Transverse colon (tissue), 4 donors: ENCODE measurements around the gene SEMA5B. TPM values are rescaled to one million over a fixed set of nuclear protein-coding genes. Genes with fewer than 3 reads are reported as not detected.

Source experiments
- DNase-seq: peaks from one replicate; pipeline ENCODE4 v3.0.0-alpha.2; 2019
- H3K27ac ChIP-seq, 4 donors: fragments of 200-600 bp; sonication (generic); 2 replicates each; pipeline ENCODE4 v1.5.1; 2016 to 2018; ENCODE audit warnings: inconsistent platforms in 4 of 4
- H3K27me3 ChIP-seq: fragments of 200-600 bp; sonication (generic); 2 replicates; pipeline ENCODE4 v1.5.1; 2017; ENCODE audit warnings: inconsistent platforms
- H3K36me3 ChIP-seq, 4 donors: fragments of 200-600 bp; sonication (generic); 2 replicates each; pipeline ENCODE4 v1.5.1; 2017 to 2019; ENCODE audit warnings: inconsistent platforms in 4 of 4
- H3K4me1 ChIP-seq, 4 donors: fragments of 200-600 bp; sonication (generic); 2 replicates each; pipeline ENCODE4 v1.5.1; 2017 to 2020; ENCODE audit warnings: inconsistent platforms in 4 of 4
- H3K4me3 ChIP-seq, 4 donors: fragments of 200-600 bp; sonication (generic); 1 replicate in 1 of 4; 2 replicates in 3 of 4; pipeline versions ENCODE4 v1.5.1 to v1.6.1; 2017 to 2019; ENCODE audit warnings: inconsistent platforms in 4 of 4
- H3K9me3 ChIP-seq, 2 donors: fragments of 200-600 bp; sonication (generic); 2 replicates each; pipeline ENCODE4 v1.5.1; 2017 to 2019; ENCODE audit warnings: inconsistent platforms in 2 of 2
- EP300 ChIP-seq: sonication (generic); formaldehyde crosslinking; IDR thresholded peaks from one replicate; pipeline ENCODE4 v1.6.1; 2017; ENCODE audit warnings: antibody characterized with exemption, low read depth
- POLR2A ChIP-seq: fragments of 450-650 bp; IDR thresholded peaks from one replicate; pipeline ENCODE4 v1.6.1; 2016; ENCODE audit warnings: antibody characterized with exemption, mild to moderate bottlenecking, moderate library complexity
- POLR2AphosphoS5 ChIP-seq, 3 donors: sonication (generic); formaldehyde crosslinking; IDR thresholded peaks; one replicate each; pipeline ENCODE4 v1.6.1; 2016; ENCODE audit warnings: antibody characterized with exemption in 3 of 3
- WGBS, 2 donors: methylation state at CpG; one replicate each; pipeline ENCODE4 v1.1.5; 2018; ENCODE audit warnings: low coverage in 1 of 2; 5-methylcytosine and 5-hydroxymethylcytosine counted together
- in situ Hi-C, 4 donors: fragments of 200-750 bp; cut with MboI; loops; one replicate each; pipeline versions ENCODE4 v1.15.0 to v1.15.1; 2017; ENCODE audit warnings: low sequenced_read_pairs in 3 of 4, low pct_ligation_motif_present in 1 of 4, low pct_unique_long_range_greater_than_20kb in 1 of 4
- intact Hi-C: fragments of 100-400 bp; cut with DNase I; formaldehyde crosslinking; loops from one replicate; pipeline ENCODE4 v1.15.1; 2023; ENCODE audit warnings: low total_unique reads
- total RNA-seq, 4 donors: library from RNA; depleted of rRNA; stranded (reverse); fragments of >200 nt; gene quantifications; one replicate each; pipeline ENCODE4 v1.1.0, GENCODE V29; 2016
- TF ChIP-seq, protein P1 (sequence below), 5 experiments: fragments of 200-600 bp in 3 of 5; fragments of 450-650 bp in 2 of 5; sonication (generic) in 3 of 5; IDR thresholded peaks; 1 replicate in 2 of 5; 2 replicates in 3 of 5; pipeline ENCODE4 v1.5.1; 2016 to 2017; ENCODE audit warnings: antibody characterized with exemption in 5 of 5, inconsistent platforms in 3 of 5, mild to moderate bottlenecking in 2 of 5, moderate library complexity in 1 of 5

The SEMA5B gene
- total RNA-seq, 4 donors from 2014 or later: 0.16 to 1.4 (median 0.27) TPM; not detected in 1

DNA sequence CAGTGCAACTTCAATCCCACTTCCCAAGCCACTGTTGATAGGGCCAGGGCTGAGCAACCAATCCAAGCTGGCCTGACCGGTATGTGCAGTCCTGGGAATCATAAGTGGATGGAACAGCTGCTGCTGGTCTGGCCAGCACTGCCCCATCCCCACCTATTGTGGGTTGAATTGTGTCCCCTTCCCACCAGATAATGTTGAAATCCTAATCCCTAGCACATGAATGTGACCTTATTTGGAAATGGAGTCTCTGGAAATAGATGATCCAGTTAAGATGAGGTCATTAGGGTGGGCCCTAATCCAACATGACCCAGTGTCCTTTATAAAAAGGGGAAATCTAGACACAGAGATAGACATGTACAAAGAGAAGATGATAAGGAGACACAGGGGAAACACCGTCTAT, 25.5 kb upstream of the SEMA5B start:
- no peak overlapping the region for H3K4me3 ChIP-seq
- H3K4me1 ChIP-seq: no peaks in the 10 kb centered on the region
- TF ChIP-seq, protein P1, sequence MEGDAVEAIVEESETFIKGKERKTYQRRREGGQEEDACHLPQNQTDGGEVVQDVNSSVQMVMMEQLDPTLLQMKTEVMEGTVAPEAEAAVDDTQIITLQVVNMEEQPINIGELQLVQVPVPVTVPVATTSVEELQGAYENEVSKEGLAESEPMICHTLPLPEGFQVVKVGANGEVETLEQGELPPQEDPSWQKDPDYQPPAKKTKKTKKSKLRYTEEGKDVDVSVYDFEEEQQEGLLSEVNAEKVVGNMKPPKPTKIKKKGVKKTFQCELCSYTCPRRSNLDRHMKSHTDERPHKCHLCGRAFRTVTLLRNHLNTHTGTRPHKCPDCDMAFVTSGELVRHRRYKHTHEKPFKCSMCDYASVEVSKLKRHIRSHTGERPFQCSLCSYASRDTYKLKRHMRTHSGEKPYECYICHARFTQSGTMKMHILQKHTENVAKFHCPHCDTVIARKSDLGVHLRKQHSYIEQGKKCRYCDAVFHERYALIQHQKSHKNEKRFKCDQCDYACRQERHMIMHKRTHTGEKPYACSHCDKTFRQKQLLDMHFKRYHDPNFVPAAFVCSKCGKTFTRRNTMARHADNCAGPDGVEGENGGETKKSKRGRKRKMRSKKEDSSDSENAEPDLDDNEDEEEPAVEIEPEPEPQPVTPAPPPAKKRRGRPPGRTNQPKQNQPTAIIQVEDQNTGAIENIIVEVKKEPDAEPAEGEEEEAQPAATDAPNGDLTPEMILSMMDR (IDR thresholded peaks at IDR 0.05): no peak
- TF ChIP-seq EP300 (no peak), POLR2A (no peak), POLR2AphosphoS5 (IDR thresholded peaks at IDR 0.05) (no peak)
- peak overlapping the region in 1 of 4 donors; percentile 9 for H3K27ac ChIP-seq
- in situ Hi-C loops (no loop called here), intact Hi-C loops (no loop called here)
- 71 to 75% methylated on average over 1 to 2 of the region's 2 CpGs for WGBS, 2 donors
- no peaks in the 10 kb centered on the region for H3K9me3 ChIP-seq
- H3K36me3 ChIP-seq: no peaks in the 10 kb centered on the region
- no peaks in the 10 kb centered on the region for H3K27me3 ChIP-seq
- no peak for DNase-seq

DNA sequence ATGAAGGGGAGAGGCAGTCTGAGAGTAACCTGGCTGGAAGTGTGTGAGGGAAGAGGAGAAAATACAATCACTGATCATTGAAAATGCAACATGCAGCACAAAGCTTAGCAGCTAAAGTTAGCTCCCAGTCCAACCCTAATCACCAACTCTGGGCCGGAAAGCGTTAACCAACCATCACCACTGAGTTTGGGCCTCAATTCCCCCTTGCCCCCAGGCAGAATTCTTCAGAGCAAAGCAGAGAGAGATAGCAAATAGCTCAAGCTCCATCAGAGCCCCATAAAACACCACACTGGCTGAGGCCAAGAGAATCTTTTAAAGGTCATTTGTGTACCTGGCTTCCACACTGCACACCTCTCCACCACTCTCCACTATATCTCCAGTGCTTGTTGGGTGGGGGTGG, 23.1 kb upstream of the SEMA5B start:
- TF ChIP-seq EP300: no peak
- TF ChIP-seq, protein P1 (IDR thresholded peaks at IDR 0.05): no peak
- no peak for TF ChIP-seq POLR2AphosphoS5 (IDR thresholded peaks at IDR 0.05)
- no peak for TF ChIP-seq POLR2A
- Histone ChIP-seq H3K9me3 (no peaks in the 10 kb centered on the region), H3K36me3 (no peaks in the 10 kb centered on the region), H3K4me1 (no peaks in the 10 kb centered on the region), H3K4me3 (no peak overlapping the region), H3K27ac (no peak overlapping the region), H3K27me3 (no peaks in the 10 kb centered on the region)
- DNase-seq: no peak
- in situ Hi-C loops (no loop called here), intact Hi-C loops (no loop called here)
- 92% methylated on average over 2 of the region's 2 CpGs; no CpG with 5 or more reads in 1 of the 2 donors for WGBS, 2 donors

DNA sequence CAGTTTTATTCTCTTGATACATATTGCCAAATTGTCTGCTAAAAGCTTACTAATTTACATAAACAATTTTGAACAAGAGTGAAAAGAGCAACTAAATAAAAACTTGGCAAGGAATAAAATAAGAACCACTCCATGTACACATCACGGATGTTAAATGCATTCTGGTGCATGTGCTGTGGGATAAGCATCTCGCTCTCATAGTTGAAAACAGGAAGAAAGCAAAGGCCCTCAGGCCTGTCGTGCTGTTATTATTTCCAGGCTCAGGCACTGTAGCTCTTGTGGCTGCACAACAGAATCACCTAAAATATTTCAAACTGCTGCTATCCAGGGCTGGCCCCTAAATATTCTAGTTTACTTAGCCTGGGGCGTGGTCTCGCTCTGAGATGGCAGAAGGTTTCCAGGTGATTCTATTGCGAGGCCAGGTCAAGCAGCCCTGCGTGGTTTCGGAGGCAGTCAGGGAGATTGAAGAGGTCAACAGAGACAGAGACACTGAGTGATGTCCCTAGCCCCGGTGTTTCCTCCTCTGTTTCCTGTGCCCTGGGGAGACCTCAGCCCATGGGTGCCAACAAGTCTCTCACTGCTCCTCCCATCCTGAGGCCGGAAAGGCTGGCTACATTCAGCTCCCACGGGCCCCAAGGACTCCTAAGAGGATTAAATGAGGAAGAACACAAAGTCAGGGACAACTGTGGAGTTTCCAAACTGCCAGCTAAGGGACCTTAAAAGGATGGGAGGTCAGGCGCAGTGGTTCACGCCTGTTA, 21.1 kb upstream of the SEMA5B start:
- intact Hi-C loops (no loop called here), in situ Hi-C loops (no loop called here)
- DNase-seq: no peak
- Histone ChIP-seq H3K9me3 (no peaks in the 10 kb centered on the region), H3K27me3 (no peaks in the 10 kb centered on the region), H3K4me1 (no peaks in the 10 kb centered on the region), H3K27ac (no peak overlapping the region), H3K36me3 (no peaks in the 10 kb centered on the region), H3K4me3 (no peak overlapping the region)
- 64 to 76% methylated on average over 4 to 13 of the region's 13 CpGs for WGBS, 2 donors
- TF ChIP-seq POLR2AphosphoS5 (IDR thresholded peaks at IDR 0.05): no peak
- no peak for TF ChIP-seq EP300
- TF ChIP-seq, protein P1 (IDR thresholded peaks at IDR 0.05): no peak
- TF ChIP-seq POLR2A: no peak

DNA sequence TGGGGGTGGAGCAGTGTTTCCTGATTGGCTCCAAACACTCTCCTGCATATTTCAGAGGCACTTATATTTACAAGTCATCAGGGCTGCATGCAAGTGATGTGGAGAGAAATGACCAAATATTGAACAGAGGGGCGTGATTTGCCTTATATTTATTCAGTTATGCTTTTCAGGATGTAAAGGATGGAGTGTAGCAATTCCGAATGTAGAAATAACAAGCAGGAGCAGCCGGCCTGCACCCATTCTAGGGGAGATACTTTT, 19.4 kb upstream of the SEMA5B start:
- Histone ChIP-seq H3K36me3 (no peaks in the 10 kb centered on the region), H3K4me3 (no peak overlapping the region), H3K4me1 (no peaks in the 10 kb centered on the region), H3K27ac (no peak overlapping the region), H3K9me3 (no peaks in the 10 kb centered on the region), H3K27me3 (no peaks in the 10 kb centered on the region)
- in situ Hi-C loops (no loop called here), intact Hi-C loops (no loop called here)
- no peak for DNase-seq
- WGBS, 2 donors: 83 to 92% methylated on average over 2 to 3 of the region's 3 CpGs
- TF ChIP-seq EP300 (no peak), POLR2A (no peak), POLR2AphosphoS5 (IDR thresholded peaks at IDR 0.05) (no peak)
- TF ChIP-seq, protein P1 (IDR thresholded peaks at IDR 0.05): no peak
